Activated naive CD4-positive, alpha-beta T cell treated with anti-CD3 and anti-CD28 coated beads, Interleukin-2, amount 10 ng/mL, durations not matched to agents 7 days and 5 days (primary cell): ENCODE measurements around the gene SH3GL3.

Source experiments
- CTCF ChIA-PET: fragments of 350-600 bp; sonication (Branson Sonifier 250); formaldehyde crosslinking; loops from one replicate; lab custom pipeline; 2021; ENCODE audit warnings: antibody characterized with exemption; lab: Charles Lee
- DNase-seq: peaks from one replicate; pipeline ENCODE4 v3.0.0-alpha.2; 2020
- H3K27ac Mint-ChIP-seq: one replicate; pipeline ENCODE4 v1.8.0; 2021; ENCODE audit warnings: mild to moderate bottlenecking, moderate library complexity, mixed read lengths
- H3K27me3 Mint-ChIP-seq: one replicate; pipeline ENCODE4 v1.8.0; 2021; ENCODE audit warnings: mild to moderate bottlenecking, mixed read lengths
- H3K36me3 Mint-ChIP-seq: one replicate; pipeline ENCODE4 v1.8.0; 2021; ENCODE audit warnings: mixed read lengths
- H3K4me1 Mint-ChIP-seq: one replicate; pipeline ENCODE4 v1.8.0; 2021; ENCODE audit warnings: mixed read lengths
- H3K4me3 Mint-ChIP-seq: one replicate; pipeline ENCODE4 v1.8.0; 2021; ENCODE audit warnings: mild to moderate bottlenecking, moderate library complexity, mixed read lengths
- H3K9me3 Mint-ChIP-seq: one replicate; pipeline ENCODE4 v1.8.0; 2021; ENCODE audit warnings: mixed read lengths

The SH3GL3 gene

GRCh38 chr15:83610901-83611685 lies 164.0 kb downstream of the SH3GL3 start:
- H3K36me3 Mint-ChIP-seq = no peaks in the 10 kb centered on the region
- DNase-seq = no peak
- no peaks in the 10 kb centered on the region for H3K4me1 Mint-ChIP-seq
- peaks cover 6% of the 10 kb centered on the region for H3K27me3 Mint-ChIP-seq
- no peaks in the 10 kb centered on the region for H3K9me3 Mint-ChIP-seq
- no peak overlapping the region for H3K4me3 Mint-ChIP-seq
- CTCF ChIA-PET = no interaction called here
- no peak overlapping the region for H3K27ac Mint-ChIP-seq

DNA sequence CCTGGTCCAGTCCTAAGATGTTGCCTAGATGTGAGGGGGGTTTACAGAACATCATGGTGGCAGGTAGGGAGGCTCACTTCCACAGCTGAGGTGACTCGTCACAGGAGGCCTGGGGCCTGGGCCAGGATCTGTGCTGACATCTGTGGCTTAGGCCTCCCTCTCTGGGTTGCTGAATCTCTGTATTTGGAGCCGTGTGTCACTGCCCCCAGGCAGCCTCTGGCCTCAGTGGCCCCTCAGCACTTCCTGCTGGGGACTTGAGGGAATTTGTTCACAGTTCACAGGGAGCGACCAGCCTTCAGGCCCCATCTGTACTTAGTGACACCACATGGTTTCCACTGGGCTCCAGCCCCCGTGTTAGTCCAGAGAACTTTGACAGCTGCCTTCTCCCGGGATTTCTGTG lies 165.1 kb downstream of the SH3GL3 start:
- H3K36me3 Mint-ChIP-seq = no peaks in the 10 kb centered on the region
- H3K27me3 Mint-ChIP-seq = peaks cover 6% of the 10 kb centered on the region
- no peaks in the 10 kb centered on the region for H3K4me1 Mint-ChIP-seq
- no peaks in the 10 kb centered on the region for H3K9me3 Mint-ChIP-seq
- DNase-seq = no peak
- CTCF ChIA-PET = no interaction called here
- no peak overlapping the region for H3K27ac Mint-ChIP-seq
- no peak overlapping the region for H3K4me3 Mint-ChIP-seq

DNA sequence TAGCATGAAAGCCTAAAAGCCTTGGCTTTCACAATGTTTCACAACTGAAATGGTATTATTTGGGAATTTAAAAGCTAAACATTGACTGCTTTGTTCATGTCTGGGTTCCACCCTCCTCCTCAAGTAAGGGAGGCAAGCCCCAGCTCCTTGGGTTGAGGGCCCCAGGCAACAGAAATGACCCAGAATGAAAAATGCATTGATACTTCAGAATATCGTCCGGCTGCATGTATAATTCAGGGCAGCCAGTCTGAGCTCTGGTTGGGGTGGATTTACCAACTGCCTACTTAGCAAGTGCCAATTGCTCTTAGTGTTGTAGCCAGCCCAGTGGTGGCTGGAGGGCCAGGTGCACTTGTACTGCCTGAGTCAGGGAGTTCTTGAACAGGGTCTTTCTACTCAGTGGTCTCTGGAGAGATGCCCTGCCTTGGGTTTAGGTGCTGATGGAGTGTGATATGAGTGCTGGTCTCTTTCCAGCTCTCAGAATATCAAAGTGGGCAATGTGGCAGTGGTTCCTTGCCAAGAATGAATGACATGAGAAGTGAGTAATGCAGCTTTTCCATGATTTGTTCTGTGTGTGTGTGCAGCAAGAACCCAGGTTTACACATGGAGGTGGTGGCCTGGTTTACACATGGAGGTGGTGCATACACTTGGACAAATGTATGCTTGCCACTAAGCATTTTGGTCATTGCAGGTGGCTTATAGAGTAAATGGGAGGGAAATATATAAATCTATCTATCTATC lies 165.9 kb downstream of the SH3GL3 start:
- CTCF ChIA-PET = no interaction called here
- Mint-ChIP-seq H3K4me3 (no peak overlapping the region), H3K36me3 (no peaks in the 10 kb centered on the region), H3K4me1 (no peaks in the 10 kb centered on the region), H3K9me3 (no peaks in the 10 kb centered on the region), H3K27me3 (peaks cover 6% of the 10 kb centered on the region), H3K27ac (no peak overlapping the region)
- no peak for DNase-seq

DNA sequence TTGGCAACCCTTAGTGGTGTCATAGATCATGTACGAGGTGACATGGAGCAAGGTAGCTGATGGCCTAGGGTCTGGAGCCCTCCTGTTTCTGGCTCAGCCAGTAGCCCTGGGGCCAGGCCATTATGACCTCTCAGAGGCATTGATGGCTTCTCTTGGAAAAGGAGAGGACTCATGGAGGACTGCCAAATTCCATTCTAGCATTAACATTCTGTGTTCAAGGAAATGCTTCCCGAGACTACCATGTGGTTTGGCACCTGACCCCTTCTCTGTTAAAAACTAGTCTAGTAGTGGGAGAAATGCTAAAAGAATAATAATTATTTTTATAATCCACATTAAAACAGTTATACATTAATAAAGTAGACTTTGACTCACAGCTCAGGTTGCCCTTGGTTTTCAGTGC lies 166.6 kb downstream of the SH3GL3 start:
- H3K27me3 Mint-ChIP-seq = peaks cover 6% of the 10 kb centered on the region
- no peak for DNase-seq
- no peak overlapping the region for H3K27ac Mint-ChIP-seq
- CTCF ChIA-PET = no interaction called here
- H3K4me1 Mint-ChIP-seq = no peaks in the 10 kb centered on the region
- H3K36me3 Mint-ChIP-seq = no peaks in the 10 kb centered on the region
- no peak overlapping the region for H3K4me3 Mint-ChIP-seq
- H3K9me3 Mint-ChIP-seq = no peaks in the 10 kb centered on the region

- Mint-ChIP-seq H3K4me1 (no peaks in the 10 kb centered on the region), H3K4me3 (no peak overlapping the region), H3K27ac (no peak overlapping the region), H3K27me3 (no peaks in the 10 kb centered on the region), H3K9me3 (no peaks in the 10 kb centered on the region), H3K36me3 (no peaks in the 10 kb centered on the region)
- CTCF ChIA-PET = no interaction called here
- no peak for DNase-seq
These were observed 169.7 kb downstream of the SH3GL3 start for GRCh38 chr15:83616840-83617239.

DNA sequence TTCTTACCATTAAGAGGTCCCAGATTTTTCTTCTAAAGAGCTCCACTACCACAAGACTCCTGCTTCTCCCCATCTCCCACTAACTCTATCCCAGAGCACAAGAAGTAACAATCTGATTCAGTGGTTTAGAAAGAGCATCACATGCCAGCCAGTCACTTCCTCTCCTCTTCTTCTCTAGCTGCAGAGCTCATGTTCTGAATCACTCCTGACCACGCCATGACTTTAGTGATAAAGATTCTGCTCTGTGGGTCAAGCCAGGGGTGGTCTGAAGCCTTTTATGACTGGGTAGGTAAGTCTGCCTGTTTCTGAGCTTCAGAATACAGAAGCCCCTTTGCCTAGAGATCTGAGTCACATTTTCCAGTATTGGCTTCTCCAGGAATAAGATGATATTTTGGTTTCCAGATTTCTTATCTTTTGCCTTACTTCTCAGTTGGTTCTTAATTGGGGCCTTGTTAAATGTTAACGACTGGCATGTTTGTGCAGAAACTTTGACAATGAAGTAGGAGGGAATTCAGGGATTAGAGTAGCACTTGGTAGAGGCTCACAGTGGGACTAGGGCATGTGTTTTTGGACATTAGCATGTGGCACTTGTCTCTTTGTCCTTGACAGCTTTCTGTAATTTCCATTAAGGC lies 179.1 kb downstream of the SH3GL3 start:
- CTCF ChIA-PET = interaction anchor here (0.6 kb wide), 1 partner anchor 972 kb away, joined by 3 read pairs; no protein-coding TSS in a partner anchor

DNA sequence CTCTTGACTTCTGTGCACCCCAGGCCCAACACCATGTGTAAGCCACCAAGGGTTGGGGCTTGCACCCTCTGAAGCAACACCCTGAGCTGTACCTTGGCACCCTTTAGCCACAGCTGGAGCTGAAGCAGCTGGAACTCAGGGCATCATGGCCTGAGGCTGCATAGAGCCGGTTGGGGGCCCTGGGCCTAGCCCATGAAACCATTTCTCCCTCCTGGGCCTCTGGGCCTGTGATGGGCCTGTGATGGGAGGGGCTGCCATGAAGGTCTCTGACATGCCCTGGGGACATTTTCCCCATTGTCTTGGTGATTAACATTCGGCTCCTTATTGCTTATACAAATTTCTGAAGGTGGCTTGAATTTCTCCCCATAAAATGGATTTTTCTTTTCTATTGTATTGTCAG lies 184.4 kb downstream of the SH3GL3 start:
- H3K27me3 Mint-ChIP-seq = no peaks in the 10 kb centered on the region

More for the DNA sequence above, 179.1 kb downstream of the SH3GL3 start:
- H3K4me3 Mint-ChIP-seq = no peak overlapping the region
- DNase-seq = no peak
- no peaks in the 10 kb centered on the region for H3K27me3 Mint-ChIP-seq
- no peaks in the 10 kb centered on the region for H3K36me3 Mint-ChIP-seq
- H3K9me3 Mint-ChIP-seq = peaks cover 2% of the 10 kb centered on the region
- H3K27ac Mint-ChIP-seq = no peak overlapping the region
- H3K4me1 Mint-ChIP-seq = no peaks in the 10 kb centered on the region

DNA sequence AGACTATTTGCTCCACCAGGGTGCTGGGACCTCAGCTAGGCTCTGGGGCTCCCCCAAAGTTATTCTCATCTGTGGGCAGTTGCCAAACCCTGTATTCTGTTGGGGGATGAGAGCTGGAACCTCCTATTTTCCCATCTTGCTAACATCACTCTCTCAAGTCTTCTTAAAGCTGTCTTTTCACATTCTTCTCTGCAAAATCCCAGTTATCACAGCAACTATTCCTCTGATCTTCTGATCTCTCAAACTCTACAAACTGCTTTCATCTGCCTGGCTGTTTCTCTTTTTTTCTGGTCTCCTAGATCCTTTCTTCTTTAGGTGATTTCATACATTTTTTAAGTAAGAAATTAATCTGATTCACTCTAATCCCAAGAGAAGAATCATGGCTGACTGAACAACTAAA lies 196.1 kb downstream of the SH3GL3 start:
- no peaks in the 10 kb centered on the region for H3K4me1 Mint-ChIP-seq

More for the DNA sequence above, 184.4 kb downstream of the SH3GL3 start:
- DNase-seq = no peak
- Mint-ChIP-seq H3K36me3 (no peaks in the 10 kb centered on the region), H3K4me3 (no peak overlapping the region), H3K27ac (no peak overlapping the region), H3K9me3 (peaks cover 6% of the 10 kb centered on the region), H3K4me1 (no peaks in the 10 kb centered on the region)
- CTCF ChIA-PET = no interaction called here

GRCh38 chr15:83644439-83644838 lies 197.3 kb downstream of the SH3GL3 start:
- Mint-ChIP-seq H3K27me3 (no peaks in the 10 kb centered on the region), H3K27ac (no peak overlapping the region), H3K36me3 (no peaks in the 10 kb centered on the region), H3K9me3 (peaks cover 6% of the 10 kb centered on the region), H3K4me3 (no peak overlapping the region), H3K4me1 (no peaks in the 10 kb centered on the region)
- DNase-seq = no peak
- CTCF ChIA-PET = no interaction called here

More for the DNA sequence above, 196.1 kb downstream of the SH3GL3 start:
- Mint-ChIP-seq H3K36me3 (no peaks in the 10 kb centered on the region), H3K27ac (no peak overlapping the region), H3K4me3 (no peak overlapping the region), H3K9me3 (peaks cover 6% of the 10 kb centered on the region), H3K27me3 (no peaks in the 10 kb centered on the region)
- DNase-seq = no peak
- CTCF ChIA-PET = no interaction called here

- H3K4me3 Mint-ChIP-seq = no peak overlapping the region
- H3K27ac Mint-ChIP-seq = no peak overlapping the region
- H3K9me3 Mint-ChIP-seq = no peaks in the 10 kb centered on the region
- DNase-seq = no peak
- CTCF ChIA-PET = no interaction called here
- no peaks in the 10 kb centered on the region for H3K36me3 Mint-ChIP-seq
- peaks cover 40% of the 10 kb centered on the region for H3K27me3 Mint-ChIP-seq
- no peaks in the 10 kb centered on the region for H3K4me1 Mint-ChIP-seq
These were observed 203.7 kb downstream of the SH3GL3 start for GRCh38 chr15:83650831-83651230.

DNA sequence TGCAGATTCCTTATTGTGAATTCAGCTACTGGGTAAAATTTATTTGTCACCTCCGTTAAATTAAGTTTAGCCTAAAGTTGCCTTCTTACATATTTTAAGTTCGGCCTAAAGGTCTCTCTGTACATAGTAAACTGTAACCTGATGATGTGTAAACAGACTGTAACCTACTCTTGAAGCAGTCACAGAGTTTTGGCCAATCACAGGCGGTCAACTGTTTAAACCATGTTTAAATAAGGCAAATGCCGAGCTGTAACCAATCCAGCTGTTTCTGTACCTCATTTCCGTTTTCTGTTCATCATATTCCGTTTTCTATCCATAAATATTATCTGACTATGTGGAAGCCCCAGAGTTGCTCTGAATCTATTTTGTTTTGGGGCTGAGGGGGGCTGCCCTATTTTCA lies 204.4 kb downstream of the SH3GL3 start:
- no peaks in the 10 kb centered on the region for H3K4me1 Mint-ChIP-seq
- no peak overlapping the region for H3K4me3 Mint-ChIP-seq
- DNase-seq = no peak
- CTCF ChIA-PET = no interaction called here
- no peaks in the 10 kb centered on the region for H3K9me3 Mint-ChIP-seq
- peaks cover 41% of the 10 kb centered on the region for H3K27me3 Mint-ChIP-seq
- no peak overlapping the region for H3K27ac Mint-ChIP-seq
- no peaks in the 10 kb centered on the region for H3K36me3 Mint-ChIP-seq

DNA sequence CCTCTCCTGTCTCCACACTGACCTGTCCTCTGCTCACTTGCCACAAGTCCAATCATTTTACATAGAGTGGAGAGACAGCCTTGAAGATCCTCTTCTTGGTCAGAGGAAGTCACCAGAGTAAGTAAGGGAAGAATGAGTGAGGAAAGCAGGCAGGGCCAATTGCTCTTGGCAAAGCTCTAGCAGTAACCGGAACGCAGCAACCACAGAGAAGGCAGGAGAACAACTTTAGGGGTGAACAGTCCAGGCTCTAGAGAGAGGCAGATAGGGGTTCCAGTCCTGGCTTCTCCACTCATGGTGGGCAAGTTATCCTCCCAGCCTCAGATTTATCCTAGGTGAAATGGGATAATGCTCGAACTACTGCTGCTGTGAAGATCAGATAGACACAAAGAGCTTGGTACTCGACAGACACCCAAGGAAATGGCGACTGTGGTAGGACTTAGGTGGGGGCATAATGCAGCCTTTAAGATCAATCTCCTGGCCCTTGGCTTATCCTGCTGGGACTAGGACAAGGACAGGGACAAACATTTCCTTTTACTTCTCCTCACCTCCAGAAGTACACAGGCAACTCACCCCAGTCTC lies 205.6 kb downstream of the SH3GL3 start:
- Mint-ChIP-seq H3K4me1 (no peaks in the 10 kb centered on the region), H3K4me3 (no peak overlapping the region), H3K27ac (no peak overlapping the region), H3K9me3 (no peaks in the 10 kb centered on the region), H3K36me3 (no peaks in the 10 kb centered on the region), H3K27me3 (peaks cover 41% of the 10 kb centered on the region)
- DNase-seq = no peak
- CTCF ChIA-PET = no interaction called here

GRCh38 chr15:83653288-83653638 lies 206.1 kb downstream of the SH3GL3 start:
- Mint-ChIP-seq H3K27me3 (peaks cover 41% of the 10 kb centered on the region), H3K27ac (no peak overlapping the region), H3K36me3 (no peaks in the 10 kb centered on the region), H3K4me3 (no peak overlapping the region), H3K4me1 (no peaks in the 10 kb centered on the region), H3K9me3 (no peaks in the 10 kb centered on the region)
- DNase-seq = no peak
- CTCF ChIA-PET = no interaction called here

DNA sequence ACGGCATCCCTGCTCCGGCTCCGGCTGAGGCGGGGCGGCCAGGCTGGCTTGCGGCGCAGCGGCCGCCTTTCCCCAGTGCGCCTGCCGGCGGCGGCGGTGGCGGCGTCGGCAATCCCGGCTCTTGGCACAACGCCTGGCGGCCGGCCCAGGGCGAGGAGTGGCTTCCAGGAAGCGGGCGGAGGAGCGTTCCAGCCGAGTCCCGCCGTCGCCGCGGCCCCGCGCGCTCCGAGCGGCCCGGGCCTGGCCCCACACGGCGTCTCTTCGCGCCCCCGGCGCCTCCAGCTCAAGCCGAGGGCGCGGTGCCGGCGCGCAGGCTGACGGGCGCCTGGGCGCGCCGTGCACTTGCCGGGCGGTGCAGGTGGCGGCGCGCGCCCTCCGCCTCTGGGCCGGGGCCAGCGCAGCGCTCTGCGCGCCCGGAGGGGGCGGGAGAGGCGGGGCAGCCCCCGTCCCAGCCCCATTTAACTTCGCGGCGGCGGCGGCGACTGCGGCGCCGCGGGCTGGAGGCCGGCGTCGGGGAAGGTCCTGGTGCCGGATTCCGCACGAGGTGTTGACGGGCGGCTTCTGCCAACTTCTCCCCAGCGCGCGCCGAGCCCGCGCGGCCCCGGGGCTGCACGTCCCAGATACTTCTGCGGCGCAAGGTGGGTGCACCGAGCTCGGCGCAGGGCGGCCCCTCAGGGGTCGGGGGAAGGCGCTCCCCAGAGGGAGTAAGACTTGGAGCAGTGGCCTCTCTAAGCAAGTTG lies 206.7 kb downstream of the SH3GL3 start, which contains the start of gene ADAMTSL3:
TSS of gene ADAMTSL3 (plus strand) at position 485 of the 740 bp plus-strand sequence. CDS start 1,639 bp downstream, outside the sequence.
- CTCF ChIA-PET = no interaction called here
- H3K9me3 Mint-ChIP-seq = no peaks in the 10 kb centered on the region

More for the DNA sequence above, 206.7 kb downstream of the SH3GL3 start, which contains the start of gene ADAMTSL3:
- Mint-ChIP-seq H3K4me1 (no peaks in the 10 kb centered on the region), H3K27ac (no peak within 1 kb of the TSS), H3K36me3 (no peaks in the 10 kb centered on the region), H3K27me3 (peaks cover 41% of the 10 kb centered on the region), H3K4me3 (no peak within 1 kb of the TSS)
- DNase-seq = no peak
